IMR-90 (cell line): ENCODE results near the gene DOHH. TPM values are rescaled to one million over a fixed set of nuclear protein-coding genes. Genes with fewer than 3 reads are reported as not detected.

ENCODE experiments used
- ATAC-seq: fragments of 200-7000 bp; cut with Tn5 transposase; 2 replicates; pipeline ENCODE4 v1.9.1; 2020; ENCODE audit warnings: low read depth, mild to moderate bottlenecking, moderate library complexity
- BruUV-seq: library from RNA; stranded (reverse); fragments of 400-500 nt; replicated peaks from 2 replicates; lab custom pipeline; 2021; lab: Mats Ljungman, UMichigan
- CTCF ChIA-PET: fragments of 300-600 bp; formaldehyde crosslinking; extraction: SDS; loops from one replicate; lab custom pipeline; 2021; ENCODE audit warnings: antibody characterized with exemption; lab: Yijun Ruan, JAX
- POLR2A ChIA-PET: fragments of 300-600 bp; sonication (Branson Sonifier 250); formaldehyde crosslinking; loops from one replicate; lab custom pipeline; 2022; ENCODE audit warnings: antibody characterized with exemption; ENCODE audit not compliant: unreplicated experiment; lab: Charles Lee
- DNase-seq: peaks from one replicate; pipeline ENCODE4 v3.0.0; 2013
- H2AFZ ChIP-seq: replicated peaks from 2 replicates; pipeline ENCODE3; 2013; ENCODE audit warnings: low read length, mild to moderate bottlenecking; ENCODE audit not compliant: poor library complexity
- H2AK5ac ChIP-seq: 2 replicates; pipeline ENCODE4 v1.6.1; 2013; ENCODE audit warnings: low read depth, low read length, inconsistent platforms
- H2AK9ac ChIP-seq: replicated peaks from 2 replicates; pipeline ENCODE3; 2013; ENCODE audit warnings: mild to moderate bottlenecking, low read depth, low read length, moderate library complexity; ENCODE audit not compliant: poor library complexity
- H2BK120ac ChIP-seq: 2 replicates; pipeline ENCODE4 v1.6.1; 2013; ENCODE audit warnings: low read depth, low read length, inconsistent platforms
- H2BK15ac ChIP-seq: 3 replicates; pipeline ENCODE4 v1.6.1; 2013; ENCODE audit warnings: low read depth, low read length, inconsistent platforms
- H2BK20ac ChIP-seq: 2 replicates; pipeline ENCODE4 v1.6.1; 2013; ENCODE audit warnings: low read depth, mild to moderate bottlenecking, inconsistent platforms, low read length, moderate library complexity
- H2BK5ac ChIP-seq: 2 replicates; pipeline ENCODE4 v1.6.1; 2013; ENCODE audit warnings: mild to moderate bottlenecking, low read depth, low read length, inconsistent platforms; ENCODE audit not compliant: poor library complexity, severe bottlenecking
- H3K14ac ChIP-seq: replicated peaks from 2 replicates; pipeline ENCODE4 v1.6.1; 2013; ENCODE audit warnings: low read depth, low read length, inconsistent platforms
- H3K18ac ChIP-seq: 2 replicates; pipeline ENCODE4 v1.6.1; 2013; ENCODE audit warnings: low read depth, low read length, control low read depth
- H3K23ac ChIP-seq: 2 replicates; pipeline ENCODE4 v1.6.1; 2013; ENCODE audit warnings: low read depth, low read length, inconsistent platforms
- H3K27ac ChIP-seq: 2 replicates; pipeline ENCODE4 v1.5.1; 2013; ENCODE audit warnings: mild to moderate bottlenecking, control low read depth, low read length; ENCODE audit not compliant: insufficient read depth
- H3K27me3 ChIP-seq: 2 replicates; pipeline ENCODE4 v1.6.1; 2013; ENCODE audit warnings: low read length; ENCODE audit not compliant: control insufficient read depth, insufficient read depth
- H3K36me3 ChIP-seq: 2 replicates; pipeline ENCODE4 v1.6.1; 2013; ENCODE audit warnings: low read length, mixed read lengths; ENCODE audit not compliant: control insufficient read depth, insufficient read depth
- H3K4ac ChIP-seq: 2 replicates; pipeline ENCODE4 v1.6.1; 2013; ENCODE audit warnings: low read depth, low read length, inconsistent platforms
- H3K4me1 ChIP-seq: 2 replicates; pipeline ENCODE4 v1.6.1; 2013; ENCODE audit warnings: low read length, mixed read lengths; ENCODE audit not compliant: control insufficient read depth, insufficient read depth
- H3K4me2 ChIP-seq: 2 replicates; pipeline ENCODE4 v1.6.1; 2013; ENCODE audit warnings: low read depth, mild to moderate bottlenecking, control low read depth, low read length, moderate library complexity
- H3K4me3 ChIP-seq: 2 replicates; pipeline ENCODE4 v1.5.1; 2013; ENCODE audit warnings: low read depth, mild to moderate bottlenecking, control low read depth, low read length, moderate library complexity; ENCODE audit not compliant: insufficient read depth
- H3K56ac ChIP-seq: 2 replicates; pipeline ENCODE4 v1.6.1; 2013; ENCODE audit warnings: low read length, inconsistent platforms; ENCODE audit not compliant: insufficient read depth; ENCODE audit errors: extremely low read depth
- H3K79me1 ChIP-seq, 2 experiments: 2 replicates each; pipeline ENCODE4 v1.6.1; 2013; ENCODE audit warnings: low read length in 2 of 2, inconsistent platforms in 1 of 2, low read depth in 1 of 2
- H3K9ac ChIP-seq: 2 replicates; pipeline ENCODE4 v1.6.1; 2013; ENCODE audit warnings: low read depth, low read length, control low read depth
- H3K9me1 ChIP-seq: 2 replicates; pipeline ENCODE4 v1.6.1; 2013; ENCODE audit warnings: low read length, inconsistent platforms; ENCODE audit not compliant: insufficient read depth
- H3K9me3 ChIP-seq: 2 replicates; pipeline ENCODE4 v1.6.1; 2013; ENCODE audit warnings: low read length; ENCODE audit not compliant: control insufficient read depth, insufficient read depth
- H4K20me1 ChIP-seq: 2 replicates; pipeline ENCODE4 v1.6.1; 2013; ENCODE audit warnings: low read length, inconsistent platforms; ENCODE audit not compliant: insufficient read depth
- H4K5ac ChIP-seq: 2 replicates; pipeline ENCODE4 v1.6.1; 2013; ENCODE audit warnings: mild to moderate bottlenecking, low read depth, low read length, control low read depth
- H4K8ac ChIP-seq, 2 experiments: 2 replicates each; pipeline ENCODE4 v1.6.1; 2013; ENCODE audit warnings: low read depth in 2 of 2, low read length in 2 of 2, control low read depth in 1 of 2, inconsistent platforms in 1 of 2
- H4K91ac ChIP-seq: 2 replicates; pipeline ENCODE4 v1.6.1; 2013; ENCODE audit warnings: low read depth, low read length, inconsistent platforms; ENCODE audit not compliant: insufficient read depth
- BHLHE40 ChIP-seq: fragments of 150-350 bp; IDR thresholded peaks from 2 replicates; pipeline ENCODE4 v1.6.1; 2016; ENCODE audit warnings: mild to moderate bottlenecking, low read depth, low read length
- CEBPB ChIP-seq: IDR thresholded peaks from 2 replicates; pipeline ENCODE4 v1.6.1; 2012; ENCODE audit warnings: low read depth, low read length, improper control_type of control experiment
- CHD1 ChIP-seq: IDR thresholded peaks from 2 replicates; pipeline ENCODE4 v1.6.1; 2012; ENCODE audit warnings: low read depth, low read length, improper control_type of control experiment
- CTCF ChIP-seq: conservative IDR thresholded peaks from 2 replicates; pipeline ENCODE4 v1.5.1; 2012; ENCODE audit warnings: mild to moderate bottlenecking, low read depth, low read length, improper control_type of control experiment
- FOS ChIP-seq: fragments of 150-350 bp; IDR thresholded peaks from 2 replicates; pipeline ENCODE4 v1.6.1; 2016; ENCODE audit warnings: low read depth, low read length
- MAFK ChIP-seq: IDR thresholded peaks from 2 replicates; pipeline ENCODE4 v1.6.1; 2012; ENCODE audit warnings: low read depth, low read length, improper control_type of control experiment
- MAZ ChIP-seq: IDR thresholded peaks from 2 replicates; pipeline ENCODE4 v1.6.1; 2012; ENCODE audit warnings: low read depth, mild to moderate bottlenecking, low read length, improper control_type of control experiment, moderate library complexity, borderline replicate concordance
- MXI1 ChIP-seq: IDR thresholded peaks from 2 replicates; pipeline ENCODE4 v1.6.1; 2012; ENCODE audit warnings: low read depth, mild to moderate bottlenecking, low read length, moderate library complexity, borderline replicate concordance
- POLR2A ChIP-seq: IDR thresholded peaks from 2 replicates; pipeline ENCODE4 v1.6.1; 2012; ENCODE audit warnings: mild to moderate bottlenecking, low read depth, low read length
- RAD21 ChIP-seq: IDR thresholded peaks from 2 replicates; pipeline ENCODE4 v1.6.1; 2012; ENCODE audit warnings: low read length, improper control_type of control experiment
- RCOR1 ChIP-seq: IDR thresholded peaks from 2 replicates; pipeline ENCODE4 v1.6.1; 2012; ENCODE audit warnings: mild to moderate bottlenecking, low read length, improper control_type of control experiment; ENCODE audit not compliant: insufficient replicate concordance
- RFX5 ChIP-seq: IDR thresholded peaks from 2 replicates; pipeline ENCODE4 v1.8.0; 2012; ENCODE audit warnings: low read depth, mild to moderate bottlenecking, low read length, moderate library complexity
- SMC3 ChIP-seq: fragments of 150-350 bp; IDR thresholded peaks from 2 replicates; pipeline ENCODE4 v1.6.1; 2016; ENCODE audit warnings: low read depth, mild to moderate bottlenecking, antibody characterized with exemption, low read length, moderate library complexity
- USF2 ChIP-seq: fragments of 150-350 bp; IDR thresholded peaks from 2 replicates; pipeline ENCODE4 v1.6.1; 2017; ENCODE audit warnings: mild to moderate bottlenecking, antibody characterized with exemption, low read length, low read depth
- WGBS, 2 experiments: methylation state at CpG; one replicate each; pipeline versions ENCODE4 v1.1.5 to v1.1.7; 2013; ENCODE audit warnings: missing lambda C conversion rate in 2 of 2; ENCODE audit not compliant: insufficient read length in 1 of 2; ENCODE audit errors: extremely low coverage in 2 of 2; 5-methylcytosine and 5-hydroxymethylcytosine counted together
- dilution Hi-C: fragments of 300-500 bp; cut with HindIII; formaldehyde crosslinking; loops from one replicate; pipeline ENCODE4 v1.14.3; 2018; ENCODE audit warnings: low sequenced_read_pairs; ENCODE audit not compliant: unreplicated experiment
- in situ Hi-C: fragments of 300-500 bp; cut with MboI; formaldehyde crosslinking; loops from 3 replicates; pipeline ENCODE4 v1.14.3; 2019; ENCODE audit warnings: low sequenced_read_pairs, inconsistent platforms, mixed read lengths
- intact Hi-C: fragments of 100-400 bp; cut with micrococcal nuclease; formaldehyde crosslinking; loops from 2 replicates; pipeline ENCODE4 v1.10.0; 2022
- polyA plus RNA-seq, 3 experiments: library from polyadenylated mRNA; depleted of rRNA; stranded (reverse); fragments of >200 nt; gene quantifications; 2 replicates each; pipeline ENCODE4 v1.2.3, GENCODE V29; 2012; ENCODE audit warnings: low replicate concordance in 1 of 3
- total RNA-seq: library from RNA; depleted of rRNA; stranded (reverse); fragments of >200 nt; gene quantifications from 2 replicates; pipeline ENCODE4 v1.2.3, GENCODE V29; 2012
- TF ChIP-seq, protein P1 (sequence below): fragments of 150-350 bp; IDR thresholded peaks from 2 replicates; pipeline ENCODE4 v1.6.1; 2016; ENCODE audit warnings: low read depth, mild to moderate bottlenecking, low read length, moderate library complexity, borderline replicate concordance

The DOHH gene
- total and polyA plus RNA-seq, 2 of the 4 experiments (the other 2 are of a cell fraction): 3.2 to 9.2 TPM

DNA sequence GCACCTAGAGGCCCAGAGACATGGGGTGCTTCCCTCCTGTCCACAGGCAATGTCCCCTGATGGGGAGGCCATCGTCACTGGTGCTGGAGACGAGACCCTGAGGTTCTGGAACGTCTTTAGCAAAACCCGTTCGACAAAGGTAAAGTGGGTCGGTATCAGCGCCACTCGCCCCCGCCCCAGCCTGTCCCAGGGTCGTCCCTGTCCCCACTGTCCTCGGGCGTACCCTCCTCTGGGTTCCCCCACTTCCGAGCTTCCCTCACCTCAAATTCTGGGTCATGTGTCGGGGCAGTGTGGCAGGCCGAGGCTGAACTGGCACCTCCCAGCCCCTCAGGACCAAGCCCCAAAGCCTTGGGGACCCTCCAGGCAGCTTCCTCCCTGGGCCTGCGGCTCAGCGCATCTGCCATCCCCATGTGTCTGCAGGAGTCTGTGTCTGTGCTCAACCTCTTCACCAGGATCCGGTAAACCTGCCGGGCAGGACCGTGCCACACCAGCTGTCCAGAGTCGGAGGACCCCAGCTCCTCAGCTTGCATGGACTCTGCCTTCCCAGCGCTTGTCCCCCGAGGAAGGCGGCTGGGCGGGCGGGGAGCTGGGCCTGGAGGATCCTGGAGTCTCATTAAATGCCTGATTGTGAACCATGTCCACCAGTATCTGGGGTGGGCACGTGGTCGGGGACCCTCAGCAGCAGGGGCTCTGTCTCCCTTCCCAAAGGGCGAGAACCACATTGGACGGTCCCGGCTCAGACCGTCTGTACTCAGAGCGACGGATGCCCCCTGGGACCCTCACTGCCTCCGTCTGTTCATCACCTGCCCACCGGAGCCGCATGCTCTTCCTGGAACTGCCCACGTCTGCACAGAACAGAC lies 34.1 kb upstream of the DOHH start:
- Histone ChIP-seq H4K91ac (no peak overlapping the region), H3K14ac (no peak overlapping the region), H3K4me3 (no peak overlapping the region), H4K20me1 (peaks cover 30% of the 10 kb centered on the region), H3K4me2 (no peak overlapping the region), H3K4me1 (no peaks in the 10 kb centered on the region), H3K9me3 (no peaks in the 10 kb centered on the region), H3K23ac (no peak overlapping the region), H2AFZ (no peak overlapping the region), H3K27me3 (no peaks in the 10 kb centered on the region), H3K27ac (no peak overlapping the region), H4K5ac (no peak overlapping the region), H3K36me3 (peaks cover 61% of the 10 kb centered on the region), H2AK9ac (no peak overlapping the region), H4K8ac (no peak overlapping the region), H3K9me1 (0 out of 2 replicates have a peak, but pooled peaks cover 2% of the 10 kb centered on the region), H2BK15ac (no peak overlapping the region), H2BK5ac (no peak overlapping the region), H3K56ac (no peak overlapping the region), H3K9ac (no peak overlapping the region), H3K18ac (no peak overlapping the region), H3K4ac (no peak overlapping the region), H2BK120ac (no peak overlapping the region), H3K79me1 (peaks cover 8 to 30% of the 10 kb centered on the region in 2 experiments; a peak in 3 of 4 replicates), H2AK5ac (no peak overlapping the region), H2BK20ac (no peak overlapping the region)
- ATAC-seq: no peak
- no peak for DNase-seq
- ChIA-PET CTCF (no interaction called here), POLR2A (no interaction called here)
- in situ Hi-C loops (no loop called here), dilution Hi-C loops (no loop called here), intact Hi-C loops (no loop called here)
- WGBS, 2 experiments: 97% methylated on average over 17 of the region's 38 CpGs; no CpG with 5 or more reads in 1 of the 2 experiments
- no TSS peak for BruUV-seq
- TF ChIP-seq BHLHE40: no peak
- no peak for TF ChIP-seq SMC3
- TF ChIP-seq MAFK: no peak
- TF ChIP-seq RAD21: no peak
- TF ChIP-seq, protein P1, sequence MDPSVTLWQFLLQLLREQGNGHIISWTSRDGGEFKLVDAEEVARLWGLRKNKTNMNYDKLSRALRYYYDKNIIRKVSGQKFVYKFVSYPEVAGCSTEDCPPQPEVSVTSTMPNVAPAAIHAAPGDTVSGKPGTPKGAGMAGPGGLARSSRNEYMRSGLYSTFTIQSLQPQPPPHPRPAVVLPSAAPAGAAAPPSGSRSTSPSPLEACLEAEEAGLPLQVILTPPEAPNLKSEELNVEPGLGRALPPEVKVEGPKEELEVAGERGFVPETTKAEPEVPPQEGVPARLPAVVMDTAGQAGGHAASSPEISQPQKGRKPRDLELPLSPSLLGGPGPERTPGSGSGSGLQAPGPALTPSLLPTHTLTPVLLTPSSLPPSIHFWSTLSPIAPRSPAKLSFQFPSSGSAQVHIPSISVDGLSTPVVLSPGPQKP: no peak
- no peak for TF ChIP-seq CEBPB
- no peak for TF ChIP-seq CTCF
- no peak for TF ChIP-seq RFX5
- no peak for TF ChIP-seq FOS
- TF ChIP-seq POLR2A: no peak
- no peak for TF ChIP-seq CHD1
- TF ChIP-seq MAZ: no peak
- TF ChIP-seq USF2: no peak
- TF ChIP-seq MXI1: no peak
- TF ChIP-seq RCOR1: no peak
